GM18870 (cell line): ENCODE results near the gene LTBP4.
"Not testable (repeated sequence)": the region's sequence is repeated elsewhere in the genome, so short reads cannot be mapped to it uniquely, and the experiment has no call there.

ENCODE experiments used
- ATAC-seq: cut with Tn5 transposase; IDR thresholded peaks from one replicate; pipeline ENCODE4 v1.9.1; 2021; ENCODE audit warnings: moderate library complexity; ENCODE audit not compliant: unreplicated experiment

Gene LTBP4

DNA sequence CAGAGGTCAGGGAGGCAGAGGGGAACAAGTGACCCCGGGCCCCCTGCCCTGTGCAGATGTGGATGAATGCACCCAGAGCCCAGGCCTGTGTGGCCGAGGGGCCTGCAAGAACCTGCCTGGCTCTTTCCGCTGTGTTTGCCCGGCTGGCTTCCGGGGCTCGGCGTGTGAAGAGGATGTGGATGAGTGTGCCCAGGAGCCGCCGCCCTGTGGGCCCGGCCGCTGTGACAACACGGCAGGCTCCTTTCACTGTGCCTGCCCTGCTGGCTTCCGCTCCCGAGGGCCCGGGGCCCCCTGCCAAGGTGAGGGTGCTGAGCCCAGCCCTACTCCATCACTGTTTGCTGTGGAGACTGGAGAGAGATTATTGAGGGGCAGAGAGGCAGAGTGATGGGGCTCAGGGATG is 9.9 kb downstream of the LTBP4 start:
- ATAC-seq = no peak

- no peak for ATAC-seq
Measured at GRCh38 chr19:40611900-40612698, 10.9 kb downstream of the LTBP4 start.

DNA sequence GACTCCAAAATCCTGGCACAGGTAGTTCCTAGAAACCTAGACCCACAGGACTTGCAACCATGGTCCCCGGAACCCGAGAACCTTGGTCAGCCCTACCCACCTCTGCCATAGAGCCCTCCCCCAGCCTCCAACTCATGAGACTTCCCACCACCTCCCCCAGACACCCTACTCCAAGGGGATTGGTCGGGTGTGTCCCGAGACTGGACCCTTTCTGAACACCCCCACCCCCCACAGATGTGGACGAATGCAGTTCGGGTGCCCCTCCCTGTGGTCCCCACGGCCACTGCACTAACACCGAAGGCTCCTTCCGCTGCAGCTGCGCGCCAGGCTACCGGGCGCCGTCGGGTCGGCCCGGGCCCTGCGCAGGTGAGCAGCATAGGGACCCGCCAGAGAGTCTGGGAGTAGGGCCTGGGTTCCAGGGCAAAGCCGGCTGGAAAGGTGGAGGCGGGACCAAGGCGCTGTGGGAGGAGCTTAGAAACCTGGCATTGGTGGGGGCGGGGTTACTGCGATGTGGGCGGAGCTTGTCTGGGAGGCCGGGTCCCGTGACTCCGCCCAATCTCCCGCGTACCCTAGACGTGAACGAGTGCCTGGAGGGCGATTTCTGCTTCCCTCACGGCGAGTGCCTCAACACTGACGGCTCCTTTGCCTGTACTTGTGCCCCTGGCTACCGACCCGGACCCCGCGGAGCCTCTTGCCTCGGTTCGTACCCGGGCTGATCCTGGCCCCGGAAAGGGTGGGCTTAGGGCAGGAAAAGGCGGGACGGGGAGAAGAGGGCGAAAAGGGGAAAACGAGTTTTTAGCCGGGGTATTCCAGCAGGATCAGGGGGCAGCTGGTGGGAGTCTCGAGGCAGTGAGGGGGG is 11.9 kb downstream of the LTBP4 start:
- no peak for ATAC-seq

GRCh38 chr19:40613690-40614621 is 12.8 kb downstream of the LTBP4 start:
- ATAC-seq = peak; percentile 40

DNA sequence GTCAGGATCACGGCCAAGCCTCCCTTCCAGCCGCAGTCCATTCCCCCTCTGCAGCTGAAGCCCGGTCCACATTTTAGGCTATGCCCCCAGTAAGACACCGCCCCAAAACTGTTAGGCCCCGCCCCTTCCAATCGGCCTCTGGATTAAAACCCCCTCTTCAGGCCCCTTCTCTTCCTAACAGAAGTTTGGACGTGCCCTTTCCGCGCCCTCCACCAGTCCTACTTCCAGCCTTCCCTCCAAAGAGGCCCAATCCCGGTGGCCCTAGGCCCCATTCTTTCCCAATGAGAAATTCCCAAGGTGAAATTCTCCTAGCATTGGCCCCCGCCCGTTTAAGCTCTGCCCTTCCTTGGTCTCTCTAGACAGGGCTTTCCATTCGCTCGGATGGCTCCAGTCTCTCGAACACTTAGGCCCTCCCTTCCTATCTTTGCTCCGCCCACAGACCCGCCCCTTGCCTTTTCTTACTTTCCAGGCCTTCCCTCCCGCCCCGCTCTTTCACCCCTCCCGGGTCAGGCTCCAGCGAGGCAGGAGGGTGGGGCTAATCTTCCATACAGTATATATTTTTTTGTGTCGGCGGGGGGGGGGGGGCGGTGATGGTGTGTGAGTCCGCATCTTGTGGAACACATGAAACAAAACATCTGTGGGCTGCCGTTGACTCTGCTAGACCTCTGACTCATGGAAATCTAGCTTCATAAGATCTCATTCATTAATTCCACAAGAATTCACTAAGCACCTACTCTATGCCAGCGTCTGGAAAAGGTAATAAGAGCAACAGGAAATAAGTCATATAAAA is 13.6 kb downstream of the LTBP4 start:
- ATAC-seq = no peak

- ATAC-seq = no peak
Measured at GRCh38 chr19:40616178-40616577, 15.0 kb downstream of the LTBP4 start.

GRCh38 chr19:40616941-40617340 is 15.8 kb downstream of the LTBP4 start:
- no peak for ATAC-seq

GRCh38 chr19:40617961-40618360 is 16.8 kb downstream of the LTBP4 start:
- no peak for ATAC-seq

- no peak for ATAC-seq
Measured at GRCh38 chr19:40619333-40620160, 18.4 kb downstream of the LTBP4 start.

- no peak for ATAC-seq
Measured at GRCh38 chr19:40620161-40620485, 19.0 kb downstream of the LTBP4 start.

DNA sequence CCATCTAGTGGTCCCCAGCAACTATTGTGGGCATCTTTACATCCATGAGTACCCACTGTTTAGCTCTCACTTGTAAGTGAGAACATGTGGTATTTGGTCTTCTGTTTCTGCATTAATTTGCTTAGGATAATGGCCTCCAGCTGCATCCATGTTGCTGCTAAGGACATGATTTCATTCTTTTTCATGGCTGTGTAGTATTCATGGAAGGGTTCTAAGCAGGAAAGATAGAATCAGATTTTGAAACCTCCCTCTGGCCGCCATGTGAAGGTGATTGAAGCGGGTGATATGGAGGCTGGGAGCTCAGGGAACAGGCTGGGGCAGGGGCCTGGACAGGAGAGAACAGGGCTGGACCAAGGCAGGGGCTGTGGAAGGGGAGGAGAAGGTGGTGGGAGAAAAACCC is 20.1 kb downstream of the LTBP4 start:
- ATAC-seq = no peak

GRCh38 chr19:40621966-40622772 is 21.0 kb downstream of the LTBP4 start:
- no peak for ATAC-seq

- ATAC-seq = no peak
Measured at GRCh38 chr19:40622773-40623075, 21.6 kb downstream of the LTBP4 start.

DNA sequence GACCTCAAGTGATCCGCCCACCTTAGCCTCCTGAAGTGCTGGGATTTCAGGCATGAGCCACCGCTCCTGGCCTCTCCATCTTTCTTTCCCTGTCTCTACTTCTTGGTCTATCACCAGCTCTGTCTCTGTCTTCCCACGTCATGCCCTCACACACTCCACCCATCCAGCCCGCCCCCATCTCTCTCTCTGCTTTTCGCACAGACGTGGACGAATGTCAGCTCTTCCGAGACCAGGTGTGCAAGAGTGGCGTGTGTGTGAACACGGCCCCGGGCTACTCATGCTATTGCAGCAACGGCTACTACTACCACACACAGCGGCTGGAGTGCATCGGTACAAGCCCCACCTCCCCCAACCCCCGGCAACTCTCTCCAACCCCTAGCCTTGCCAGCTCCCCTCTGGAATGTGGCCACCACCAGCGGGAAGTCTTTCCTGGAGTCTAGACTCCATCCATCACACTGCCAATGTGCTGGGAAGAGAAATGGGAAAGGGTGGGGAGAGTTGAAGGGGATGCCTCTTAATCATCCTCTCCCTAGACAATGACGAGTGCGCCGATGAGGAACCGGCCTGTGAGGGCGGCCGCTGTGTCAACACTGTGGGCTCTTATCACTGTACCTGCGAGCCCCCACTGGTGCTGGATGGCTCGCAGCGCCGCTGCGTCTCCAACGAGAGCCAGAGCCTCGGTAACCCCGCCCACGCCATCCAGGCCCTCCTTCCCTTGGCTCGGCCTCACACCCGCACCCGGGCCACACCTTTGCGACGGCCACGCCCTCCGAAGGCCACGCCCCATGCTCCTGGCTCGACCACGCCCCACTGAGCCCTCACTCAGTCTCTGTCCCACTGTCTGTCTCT is 22.5 kb downstream of the LTBP4 start:
- ATAC-seq = no peak

DNA sequence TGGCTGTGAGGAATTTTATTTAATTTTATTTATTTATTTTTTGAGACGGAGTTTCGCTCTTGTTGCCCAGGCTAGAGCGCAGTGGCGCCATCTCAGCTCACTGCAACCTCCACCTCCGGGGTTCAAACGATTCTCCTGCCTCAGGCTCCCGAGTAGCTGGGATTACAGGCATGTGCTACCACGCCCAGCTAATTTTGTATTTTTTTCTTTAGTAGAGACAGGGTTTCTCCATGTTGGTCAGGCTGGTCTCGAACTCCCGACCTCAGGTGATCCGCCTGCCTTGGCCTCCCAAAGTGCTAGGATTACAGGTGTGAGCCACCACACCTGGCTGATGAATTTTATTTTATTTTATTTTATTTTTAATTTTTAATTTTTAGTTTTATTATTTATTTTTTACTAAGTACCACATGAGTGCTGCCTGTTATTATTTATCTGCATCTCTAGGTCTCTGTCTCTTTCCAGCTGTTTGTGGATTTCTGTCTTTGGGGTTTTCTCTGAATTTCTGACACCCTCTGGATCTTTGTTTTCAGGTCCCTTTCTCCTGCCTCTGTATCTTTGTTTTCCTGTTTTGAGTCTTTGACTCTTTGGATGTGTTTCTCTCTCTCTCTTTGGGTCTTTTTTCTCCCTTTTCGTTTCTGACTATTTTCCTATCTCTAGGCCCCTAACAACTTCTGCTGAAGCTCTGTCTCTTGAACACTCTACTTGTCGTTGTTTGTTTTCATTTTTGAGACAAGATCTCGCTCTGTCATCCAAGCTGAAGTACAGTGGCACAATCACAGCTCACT is 23.4 kb downstream of the LTBP4 start:
- not testable (repeated sequence) for ATAC-seq

DNA sequence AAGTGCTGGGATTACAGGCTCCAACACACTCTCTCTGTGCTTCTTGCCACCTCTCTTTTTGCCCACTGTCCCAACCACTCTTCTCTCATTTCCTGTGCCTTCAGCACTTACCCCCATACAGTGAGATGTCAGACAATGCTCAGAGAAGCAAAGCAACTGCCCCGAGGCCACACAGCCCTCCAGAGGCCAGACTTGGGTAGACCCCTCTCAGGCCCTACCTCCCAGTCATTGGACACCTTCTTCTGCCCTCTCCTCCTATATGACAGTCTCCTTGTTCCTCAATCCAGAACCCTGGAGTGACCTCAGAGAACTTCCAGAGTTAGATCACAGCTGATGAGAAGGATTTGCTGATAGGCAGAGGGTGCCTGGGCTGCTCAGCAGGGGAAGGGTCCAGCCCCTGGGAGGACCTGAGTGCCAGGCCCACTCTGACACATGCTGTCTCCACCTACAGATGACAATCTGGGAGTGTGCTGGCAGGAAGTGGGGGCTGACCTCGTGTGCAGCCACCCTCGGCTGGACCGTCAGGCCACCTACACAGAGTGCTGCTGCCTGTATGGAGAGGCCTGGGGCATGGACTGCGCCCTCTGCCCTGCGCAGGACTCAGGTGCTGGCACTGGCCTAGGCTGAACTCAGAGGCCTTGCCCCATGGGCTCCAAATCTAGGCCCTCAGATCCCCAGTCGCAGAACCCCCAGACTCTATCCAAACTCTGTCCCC is 24.4 kb downstream of the LTBP4 start:
- no peak for ATAC-seq

GRCh38 chr19:40626918-40627317 is 25.7 kb downstream of the LTBP4 start:
- ATAC-seq = no peak
